ENCODE results near the gene TMEM203. TPM values are rescaled to one million over a fixed set of nuclear protein-coding genes. Genes with fewer than 3 reads are reported as not detected.
A peak's percentile ranks its signal among the peaks of the same experiment; 100 is the strongest.

The TMEM203 gene
- total RNA-seq, 5 donors from 2014 or later (not counting 1 experiment from before 2014, with no cell fraction given), result 23.7 to 44.7 (median 42.1) TPM

- 1% methylated on average over 124 of the region's 124 CpGs for WGBS (ENCODE audit: insufficient coverage)
- ATAC-seq (replicated peaks in 1 of 4) (peak in 3 of 4 experiments; percentile 34 to 64 (median 51)), DNase-seq (peak in 2 of 35 experiments; percentile 15 to 17)
- no peaks in the 10 kb centered on the region for H3K36me3 ChIP-seq (ENCODE audit: control insufficient read depth in 2 of 2, extremely low read depth in 1 of 2, insufficient read depth in 1 of 2, low read length in 1 of 2)
- peak overlapping the region in 1 of 2 donors; percentile 38 for H3K4me3 ChIP-seq (ENCODE audit: control insufficient read depth in 1 of 2, extremely low read depth in 1 of 2, low read length in 1 of 2)
- no peaks in the 10 kb centered on the region for H3K9me3 ChIP-seq
- H3K27me3 Mint-ChIP-seq, result peaks cover 9 to 43% of the 10 kb centered on the region in 2 donors
- peak overlapping the region in 2 of 3 donors; percentile 45 to 55 for H3K4me3 Mint-ChIP-seq
- CTCF ChIA-PET, result no interaction called here
- peaks cover 0 to 15% of the 10 kb centered on the region in 2 experiments for H3K4me1 ChIP-seq (ENCODE audit: control insufficient read depth in 1 of 2, extremely low read depth in 1 of 2, insufficient read depth in 2 of 2, low read length in 2 of 2)
- H3K27me3 ChIP-seq (replicated peaks in 1 of 2; ENCODE audit: control insufficient read depth in 2 of 2, extremely low read depth in 1 of 2, insufficient read depth in 2 of 2, low read length in 1 of 2), result peaks cover 6 to 94% of the 10 kb centered on the region in 2 experiments
- no peaks in the 10 kb centered on the region for H3K36me3 Mint-ChIP-seq
- POLR2A ChIA-PET, result interaction anchor here in 1 of 2 donors (0.5 kb wide), 1 partner anchor 54 kb away, joined by 10 read pairs; no protein-coding TSS in a partner anchor
- peaks cover 0 to 6% (median 0%) of the 10 kb centered on the region in 3 donors for H3K4me1 Mint-ChIP-seq
- no peak overlapping the region for H3K27ac ChIP-seq (ENCODE audit: low read length)
- H3K27ac Mint-ChIP-seq, result no peak overlapping the region
- H3K9me3 Mint-ChIP-seq, result no peaks in the 10 kb centered on the region
These were observed 36.3 kb downstream of the TMEM203 start for GRCh38 chr9:137168904-137169856.

- Mint-ChIP-seq H3K36me3 (no peaks in the 10 kb centered on the region), H3K9me3 (no peaks in the 10 kb centered on the region), H3K27me3 (peaks cover 10 to 46% of the 10 kb centered on the region in 2 donors), H3K27ac (no peak overlapping the region), H3K4me1 (peaks cover 0 to 6% (median under 1%) of the 10 kb centered on the region in 3 donors), H3K4me3 (peak overlapping the region in 2 of 3 donors; percentile 53 to 55)
- no peak overlapping the region for H3K27ac ChIP-seq (ENCODE audit: low read length)
- ChIA-PET POLR2A (interaction anchor here in 1 of 2 donors (0.5 kb wide), 1 partner anchor 55 kb away, joined by 10 read pairs; no protein-coding TSS in a partner anchor), CTCF (no interaction called here)
- peak overlapping the region in 1 of 2 donors; percentile 35 for H3K4me3 ChIP-seq (ENCODE audit: control insufficient read depth in 1 of 2, extremely low read depth in 1 of 2, low read length in 1 of 2)
- no peaks in the 10 kb centered on the region for H3K9me3 ChIP-seq
- H3K36me3 ChIP-seq (ENCODE audit: control insufficient read depth in 2 of 2, extremely low read depth in 1 of 2, insufficient read depth in 1 of 2, low read length in 1 of 2), result no peaks in the 10 kb centered on the region
- 1% methylated on average over 26 of the region's 36 CpGs for WGBS (ENCODE audit: insufficient coverage)
- H3K4me1 ChIP-seq (ENCODE audit: control insufficient read depth in 1 of 2, extremely low read depth in 1 of 2, insufficient read depth in 2 of 2, low read length in 2 of 2), result peaks cover 0 to 10% of the 10 kb centered on the region in 2 experiments
- ATAC-seq (replicated peaks in 1 of 4), result peak in 3 of 4 experiments; percentile 29 to 38 (median 30)
- H3K27me3 ChIP-seq (replicated peaks in 1 of 2; ENCODE audit: control insufficient read depth in 2 of 2, extremely low read depth in 1 of 2, insufficient read depth in 2 of 2, low read length in 1 of 2), result peaks cover 7 to 94% of the 10 kb centered on the region in 2 experiments
- DNase-seq, result no peak
These were observed 36.9 kb downstream of the TMEM203 start for GRCh38 chr9:137168573-137168903.

- H3K27me3 ChIP-seq (replicated peaks in 1 of 2; ENCODE audit: control insufficient read depth in 2 of 2, extremely low read depth in 1 of 2, insufficient read depth in 2 of 2, low read length in 1 of 2), result peaks cover 8 to 94% of the 10 kb centered on the region in 2 experiments
- ChIA-PET POLR2A (no interaction called here), CTCF (no interaction called here)
- ATAC-seq (replicated peaks in 1 of 4) (peak in 1 of 4 experiments; percentile 32), DNase-seq (no peak)
- Mint-ChIP-seq H3K4me1 (peaks cover 0 to 6% (median 2%) of the 10 kb centered on the region in 3 donors), H3K4me3 (peak overlapping the region in 2 of 3 donors; percentile 41 to 55), H3K9me3 (no peaks in the 10 kb centered on the region), H3K27me3 (peaks cover 12 to 49% of the 10 kb centered on the region in 2 donors), H3K36me3 (no peaks in the 10 kb centered on the region), H3K27ac (no peak overlapping the region)
- H3K27ac ChIP-seq (ENCODE audit: low read length), result no peak overlapping the region
- no peak overlapping the region for H3K4me3 ChIP-seq (ENCODE audit: control insufficient read depth in 1 of 2, extremely low read depth in 1 of 2, low read length in 1 of 2)
- 12% methylated on average over 50 of the region's 57 CpGs for WGBS (ENCODE audit: insufficient coverage)
- H3K4me1 ChIP-seq (ENCODE audit: control insufficient read depth in 1 of 2, extremely low read depth in 1 of 2, insufficient read depth in 2 of 2, low read length in 2 of 2), result peaks cover 2 to 13% of the 10 kb centered on the region in 2 experiments
- no peaks in the 10 kb centered on the region for H3K9me3 ChIP-seq
- H3K36me3 ChIP-seq (ENCODE audit: control insufficient read depth in 2 of 2, extremely low read depth in 1 of 2, insufficient read depth in 1 of 2, low read length in 1 of 2), result no peaks in the 10 kb centered on the region
These were observed 37.5 kb downstream of the TMEM203 start for GRCh38 chr9:137167747-137168572.

GRCh38 chr9:137167277-137167746, 38.1 kb downstream of the TMEM203 start:
- Histone ChIP-seq H3K4me3 (ENCODE audit: control insufficient read depth in 1 of 2, extremely low read depth in 1 of 2, low read length in 1 of 2) (no peak overlapping the region), H3K27ac (ENCODE audit: low read length) (no peak overlapping the region), H3K27me3 (replicated peaks in 1 of 2; ENCODE audit: control insufficient read depth in 2 of 2, extremely low read depth in 1 of 2, insufficient read depth in 2 of 2, low read length in 1 of 2) (peaks cover 8 to 93% of the 10 kb centered on the region in 2 experiments), H3K4me1 (ENCODE audit: control insufficient read depth in 1 of 2, extremely low read depth in 1 of 2, insufficient read depth in 2 of 2, low read length in 2 of 2) (peaks cover 3 to 18% of the 10 kb centered on the region in 2 experiments), H3K9me3 (no peaks in the 10 kb centered on the region), H3K36me3 (ENCODE audit: control insufficient read depth in 2 of 2, extremely low read depth in 1 of 2, insufficient read depth in 1 of 2, low read length in 1 of 2) (no peaks in the 10 kb centered on the region)
- DNase-seq (no peak), ATAC-seq (replicated peaks in 1 of 4) (no peak)
- no peaks in the 10 kb centered on the region for H3K36me3 Mint-ChIP-seq
- H3K27ac Mint-ChIP-seq, result no peak overlapping the region
- WGBS (ENCODE audit: insufficient coverage), result 38% methylated on average over 30 of the region's 44 CpGs
- POLR2A ChIA-PET, result no interaction called here
- peaks cover 0 to 7% (median 2%) of the 10 kb centered on the region in 3 donors for H3K4me1 Mint-ChIP-seq
- CTCF ChIA-PET, result interaction anchor here in 1 of 2 donors (0.6 kb wide), 1 partner anchor 8 kb away, joined by 3 read pairs; no protein-coding TSS in a partner anchor
- no peak overlapping the region for H3K4me3 Mint-ChIP-seq
- peaks cover 15 to 51% of the 10 kb centered on the region in 2 donors for H3K27me3 Mint-ChIP-seq
- no peaks in the 10 kb centered on the region for H3K9me3 Mint-ChIP-seq

- ChIA-PET POLR2A (no interaction called here), CTCF (interaction anchor here in 1 of 2 donors (0.6 kb wide), 1 partner anchor 8 kb away, joined by 3 read pairs; no protein-coding TSS in a partner anchor)
- H3K4me1 ChIP-seq (ENCODE audit: control insufficient read depth in 1 of 2, extremely low read depth in 1 of 2, insufficient read depth in 2 of 2, low read length in 2 of 2), result peaks cover 3 to 23% of the 10 kb centered on the region in 2 experiments
- DNase-seq (no peak), ATAC-seq (replicated peaks in 1 of 4) (no peak)
- 72% methylated on average over 15 of the region's 22 CpGs for WGBS (ENCODE audit: insufficient coverage)
- H3K27me3 ChIP-seq (replicated peaks in 1 of 2; ENCODE audit: control insufficient read depth in 2 of 2, extremely low read depth in 1 of 2, insufficient read depth in 2 of 2, low read length in 1 of 2), result peaks cover 8 to 92% of the 10 kb centered on the region in 2 experiments
- H3K36me3 Mint-ChIP-seq, result no peaks in the 10 kb centered on the region
- no peak overlapping the region for H3K4me3 ChIP-seq (ENCODE audit: control insufficient read depth in 1 of 2, extremely low read depth in 1 of 2, low read length in 1 of 2)
- no peak overlapping the region for H3K4me3 Mint-ChIP-seq
- H3K27me3 Mint-ChIP-seq, result peaks cover 15 to 52% of the 10 kb centered on the region in 2 donors
- no peaks in the 10 kb centered on the region for H3K36me3 ChIP-seq (ENCODE audit: control insufficient read depth in 2 of 2, extremely low read depth in 1 of 2, insufficient read depth in 1 of 2, low read length in 1 of 2)
- H3K27ac ChIP-seq (ENCODE audit: low read length), result no peak overlapping the region
- H3K27ac Mint-ChIP-seq, result no peak overlapping the region
- peaks cover 0 to 7% (median 4%) of the 10 kb centered on the region in 3 donors for H3K4me1 Mint-ChIP-seq
- H3K9me3 Mint-ChIP-seq, result no peaks in the 10 kb centered on the region
- no peaks in the 10 kb centered on the region for H3K9me3 ChIP-seq
These were observed 38.8 kb downstream of the TMEM203 start for GRCh38 chr9:137166380-137167229.
